HG03575 (cell line): ENCODE results near the gene PRND.
"Not testable (repeated sequence)": the region's sequence is repeated elsewhere in the genome, so short reads cannot be mapped to it uniquely, and the experiment has no call there.

Source experiments
- ATAC-seq: cut with Tn5 transposase; IDR thresholded peaks from one replicate; pipeline ENCODE4 v1.9.1; 2021; ENCODE audit not compliant: unreplicated experiment, insufficient number of reproducible peaks, low FRiP score; ENCODE audit errors: extremely low read depth

Gene PRND

GRCh38 chr20:4726710-4727397, 5.1 kb downstream of the PRND start:
- no peak for ATAC-seq

DNA sequence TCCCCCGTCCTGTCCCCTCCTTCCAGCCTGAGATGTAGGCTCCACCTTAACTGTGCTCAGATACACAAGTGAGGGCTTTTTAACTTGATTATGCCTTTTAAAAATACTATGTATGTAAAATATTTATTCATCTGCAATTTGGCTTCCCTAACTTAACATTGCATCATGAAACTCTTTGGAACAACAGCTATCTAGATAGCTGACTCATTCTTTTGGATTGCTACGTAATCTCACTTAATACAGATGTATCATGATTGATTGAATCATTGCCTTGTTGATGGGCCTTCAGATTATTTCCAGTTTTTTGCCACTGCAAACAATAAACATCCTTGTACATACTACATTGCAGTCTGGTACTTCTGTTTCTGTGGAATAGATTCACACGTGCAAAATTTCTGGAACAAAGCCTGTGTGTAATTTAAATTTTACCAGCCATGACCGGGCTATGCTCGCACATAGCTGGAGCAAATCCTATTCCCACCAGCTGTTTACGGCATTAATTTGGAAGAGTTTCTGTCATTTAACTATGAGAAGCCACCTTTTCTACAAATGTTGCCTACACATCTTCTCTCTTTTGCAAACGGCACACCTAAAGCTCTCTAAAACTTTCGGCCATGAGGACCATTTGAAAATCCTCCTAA, 6.5 kb downstream of the PRND start:
- no peak for ATAC-seq

DNA sequence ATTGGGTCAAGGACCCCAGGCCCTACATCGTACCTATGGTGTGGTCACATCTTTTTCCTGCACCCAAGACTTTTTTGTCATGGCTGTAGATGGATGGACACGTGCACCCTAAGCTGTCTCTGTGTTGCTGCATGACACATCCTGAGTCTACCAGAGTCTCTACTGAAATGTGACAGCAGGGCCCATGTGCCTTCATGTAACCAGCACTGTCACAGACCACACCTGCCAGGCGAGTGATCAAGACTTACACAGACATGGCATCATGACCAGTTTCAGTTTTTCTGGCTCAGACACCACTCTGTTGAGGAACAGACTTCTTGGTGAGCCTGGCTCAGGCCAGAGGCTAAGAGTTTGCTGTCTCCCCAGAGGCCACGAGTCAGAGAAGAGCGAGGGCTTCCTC, 7.6 kb downstream of the PRND start:
- no peak for ATAC-seq

GRCh38 chr20:4730780-4731179, 9.1 kb downstream of the PRND start:
- ATAC-seq = no peak

- ATAC-seq = no peak
These were observed 15.2 kb downstream of the PRND start for GRCh38 chr20:4736875-4737274.

GRCh38 chr20:4737857-4738627, 16.3 kb downstream of the PRND start:
- no peak for ATAC-seq

DNA sequence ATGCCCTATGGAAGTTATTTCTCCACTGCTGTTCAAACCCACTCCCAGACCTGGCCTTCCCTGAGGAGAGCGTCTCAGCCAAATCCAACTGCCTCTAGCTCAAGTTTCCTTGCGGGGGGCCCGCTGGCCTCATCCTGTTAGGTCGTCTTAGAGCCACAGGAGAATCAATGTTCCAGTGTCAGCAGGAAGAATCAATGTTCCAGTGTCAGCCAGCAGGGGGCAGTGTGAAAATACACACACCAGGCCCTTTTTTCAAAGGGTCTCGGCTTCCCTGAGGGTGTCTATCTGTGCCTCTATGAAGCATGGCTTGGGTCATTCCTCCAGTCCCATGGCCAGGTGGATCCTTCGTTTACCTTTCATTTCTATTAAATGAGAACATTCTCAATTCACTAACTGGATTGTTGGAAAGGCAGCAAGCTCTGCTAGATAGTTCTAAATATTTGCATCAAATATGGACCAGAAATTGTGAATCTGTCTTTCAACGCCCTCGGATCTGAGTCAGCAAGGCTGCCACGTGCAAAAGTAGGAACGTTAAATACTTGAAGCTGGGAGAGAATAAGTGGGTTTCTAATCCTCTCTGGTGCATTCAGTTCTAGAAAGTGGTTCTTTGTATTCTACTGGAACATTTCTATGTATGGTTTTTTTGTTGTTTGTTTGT, 19.2 kb downstream of the PRND start:
- no peak for ATAC-seq

- no peak for ATAC-seq
These were observed 27.1 kb downstream of the PRND start for GRCh38 chr20:4748847-4749246.

DNA sequence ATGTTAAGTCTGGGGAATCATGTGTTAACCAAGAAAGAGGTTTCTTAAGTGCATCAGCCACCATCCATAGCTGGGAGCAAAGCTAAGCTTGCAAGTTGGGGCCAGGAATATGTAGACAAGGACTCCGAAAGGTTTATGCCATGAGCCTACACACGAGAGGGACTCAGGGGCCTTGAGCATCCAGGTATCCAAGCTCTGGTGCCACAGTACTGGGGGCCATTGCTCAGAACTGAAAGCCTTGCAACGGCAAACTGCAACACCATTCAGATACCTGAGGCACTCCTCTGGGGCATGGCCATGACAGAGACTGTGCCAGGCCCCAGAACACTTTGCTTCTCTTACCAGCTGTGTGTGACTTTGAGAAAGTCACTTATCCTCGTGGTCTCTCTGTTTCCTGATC, 27.6 kb downstream of the PRND start:
- ATAC-seq = no peak

DNA sequence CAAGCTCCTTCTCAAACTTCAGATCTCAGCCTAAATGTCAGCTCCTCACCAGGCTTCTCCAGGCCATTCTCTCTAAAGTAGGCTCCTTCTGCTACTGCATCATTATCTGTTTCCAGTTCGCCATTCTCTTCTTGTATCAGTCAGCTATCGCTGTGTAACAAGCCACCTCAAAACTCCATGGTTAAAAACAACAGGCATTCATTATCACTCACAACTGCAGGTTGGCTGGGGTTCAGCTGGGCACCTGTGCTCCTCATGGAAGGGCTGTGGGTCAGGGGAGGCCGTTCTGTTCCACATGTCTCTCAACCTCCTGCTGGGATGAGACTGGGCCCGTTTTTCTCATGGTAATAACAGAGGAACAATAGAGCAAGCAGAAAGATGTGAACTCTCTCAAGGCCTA, 28.7 kb downstream of the PRND start:
- no peak for ATAC-seq

DNA sequence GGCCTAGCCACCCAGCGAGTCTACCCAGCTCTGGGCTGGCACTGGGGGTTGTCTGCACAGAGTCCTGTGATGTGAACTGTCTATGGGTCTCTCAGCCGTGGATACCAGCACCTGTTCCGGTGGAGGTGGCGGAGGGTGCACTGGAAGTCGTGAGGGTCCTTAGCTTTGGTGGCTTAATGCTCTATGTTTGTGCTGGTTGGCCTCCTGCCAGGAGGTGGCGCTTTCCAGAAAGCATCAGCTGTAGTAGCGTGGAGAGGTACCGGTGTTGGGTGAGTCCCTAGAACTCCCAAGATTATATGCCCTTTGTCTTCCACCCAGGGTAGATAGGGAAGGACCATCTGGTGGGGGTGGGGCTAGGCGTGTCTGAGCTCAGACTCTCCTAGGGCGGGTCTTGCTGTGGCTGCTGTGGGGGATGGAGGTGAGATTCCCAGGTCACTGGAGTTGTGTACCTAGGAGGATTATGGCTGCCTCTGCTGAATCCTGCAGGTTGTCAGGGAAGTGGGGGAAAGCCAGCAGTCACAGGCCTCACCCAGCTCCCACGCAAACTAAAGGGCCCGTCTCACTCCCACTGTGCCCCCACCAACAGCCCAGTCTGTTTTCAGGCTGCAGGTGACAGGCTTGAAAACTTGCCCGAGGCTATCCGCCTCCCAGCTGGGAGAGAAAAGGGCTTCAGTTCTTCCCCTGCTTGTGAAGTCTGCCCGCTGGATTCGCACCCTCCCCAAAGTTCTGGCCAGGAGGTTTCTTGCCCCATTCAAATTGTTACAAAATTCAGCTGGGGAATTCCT, 37.6 kb downstream of the PRND start:
- not testable (repeated sequence) for ATAC-seq

DNA sequence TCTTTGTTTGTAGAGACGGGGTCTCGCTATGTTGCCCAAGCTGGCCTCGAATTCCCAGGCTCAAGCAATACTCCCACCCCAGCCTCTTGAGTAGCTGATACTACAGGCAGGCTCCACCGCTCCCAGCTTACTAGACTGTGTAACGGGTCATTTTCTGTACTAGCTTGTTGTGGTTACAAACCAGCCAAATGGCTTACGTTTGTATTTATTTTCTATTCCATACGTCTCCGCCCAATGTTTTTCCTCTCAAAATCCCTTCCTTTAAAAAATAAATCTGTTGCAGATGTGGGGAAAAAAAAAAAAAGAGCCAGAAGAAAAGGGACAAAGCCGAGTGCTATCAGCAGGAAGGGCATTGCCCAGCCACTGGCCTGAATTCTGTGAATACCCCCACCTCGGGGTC, 41.6 kb downstream of the PRND start:
- no peak for ATAC-seq

DNA sequence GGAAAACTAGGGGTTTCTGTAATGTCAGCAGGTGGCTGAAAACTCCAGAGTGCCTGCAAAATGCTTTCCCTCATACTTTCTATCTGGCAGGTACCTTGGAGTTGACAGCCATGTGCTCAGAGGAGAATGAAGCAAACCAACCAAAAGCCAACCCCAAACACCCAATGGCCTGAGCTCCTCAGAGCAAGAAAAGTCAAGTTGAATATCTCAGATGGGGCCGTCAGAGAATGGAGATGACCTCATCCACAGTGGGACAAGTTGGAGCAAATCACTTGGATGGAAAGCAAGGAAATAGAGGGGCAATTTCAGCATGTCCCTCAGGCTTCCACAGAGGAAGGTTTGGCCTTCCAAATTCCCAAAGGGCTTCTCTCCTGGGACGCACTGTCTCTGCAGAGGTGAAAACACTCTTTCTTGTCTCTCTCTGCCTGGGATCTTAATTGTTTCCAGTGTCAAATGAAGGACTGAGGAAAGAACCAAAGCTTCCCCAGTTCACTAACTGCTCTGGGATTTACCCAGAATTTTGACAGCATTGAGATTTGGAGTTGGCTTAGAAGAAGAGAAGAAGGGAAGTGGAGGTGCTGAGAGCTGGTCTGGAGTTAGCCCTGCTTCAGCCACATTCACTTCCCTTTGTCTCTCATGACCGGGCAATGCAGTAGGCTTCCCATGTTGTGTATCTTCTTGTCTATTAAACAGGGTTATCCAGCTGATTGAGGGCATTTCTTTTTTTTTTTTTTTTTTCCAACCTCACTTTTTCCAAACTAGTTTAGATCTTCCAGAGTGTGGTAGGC, 42.2 kb downstream of the PRND start:
- ATAC-seq = no peak

DNA sequence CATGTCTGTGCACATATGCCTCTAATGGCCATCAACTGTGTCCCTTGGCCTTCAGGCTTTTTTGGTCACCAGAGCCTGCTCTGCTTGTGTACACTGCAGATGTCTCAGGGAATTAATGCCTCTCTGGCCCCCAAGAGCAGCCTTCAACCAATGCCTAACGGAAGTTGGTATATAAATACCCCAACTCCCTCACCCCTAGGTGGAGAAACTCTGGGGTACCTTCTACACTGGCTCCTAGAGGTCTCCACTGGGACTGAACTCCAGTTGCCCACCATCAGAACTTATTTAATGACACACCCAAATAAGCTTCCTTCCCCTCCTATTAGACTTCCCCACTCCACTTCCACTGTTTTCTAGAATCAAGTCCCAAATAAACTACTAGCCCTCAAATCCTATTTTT, 43.1 kb downstream of the PRND start:
- no peak for ATAC-seq

- no peak for ATAC-seq
These were observed 44.0 kb downstream of the PRND start for GRCh38 chr20:4765681-4766080.

DNA sequence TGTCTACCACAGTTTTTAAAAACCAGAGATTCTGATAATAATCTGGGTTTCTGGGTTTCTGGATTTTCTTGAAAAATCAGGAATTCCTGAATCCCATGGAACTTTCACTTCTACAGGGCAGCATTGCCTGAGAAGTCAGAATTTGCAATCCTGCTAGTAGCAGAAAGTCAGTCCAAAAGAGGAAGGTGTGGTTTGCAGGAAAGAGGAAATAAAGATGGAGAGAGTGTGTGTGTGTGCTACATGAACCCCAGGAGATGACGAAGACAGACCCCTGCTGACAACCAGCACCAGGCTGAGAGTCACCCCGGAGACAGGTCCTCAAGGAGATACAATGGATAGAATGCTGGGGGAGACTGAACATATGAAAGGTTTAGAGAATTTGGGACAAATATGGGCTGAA, 44.9 kb downstream of the PRND start:
- ATAC-seq = no peak

DNA sequence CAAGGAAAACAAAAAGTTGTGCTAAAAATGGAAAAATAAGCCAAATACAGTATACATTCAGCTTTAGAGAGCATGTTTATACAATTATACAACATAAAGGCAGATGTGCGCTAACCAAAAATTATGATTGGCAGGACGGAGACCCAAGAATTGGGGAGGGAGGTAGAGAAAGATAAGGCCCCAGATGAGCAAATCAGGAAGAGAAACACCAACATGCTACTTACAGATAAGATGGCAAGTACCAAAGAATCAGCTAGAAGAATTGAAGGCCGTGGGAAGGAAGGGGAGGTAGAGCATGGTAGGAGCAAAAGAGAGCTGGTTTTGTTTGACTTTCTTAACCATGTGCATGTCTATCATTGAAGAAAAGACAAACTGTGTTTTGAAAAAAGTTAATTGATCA, 45.4 kb downstream of the PRND start:
- no peak for ATAC-seq

GRCh38 chr20:4769328-4769727, 47.6 kb downstream of the PRND start:
- no peak for ATAC-seq
